Loucy (cell line): ENCODE results near the gene CWH43.

Experiments
- H2AFZ ChIP-seq: fragments of 200-600 bp; sonication (generic); 2 replicates; pipeline ENCODE4 v1.6.0; 2016; ENCODE audit warnings: antibody characterized with exemption, mild to moderate bottlenecking, low read length, moderate library complexity
- H3F3A ChIP-seq: fragments of 200-600 bp; 2 replicates; pipeline ENCODE4 v1.6.0; 2016; ENCODE audit warnings: antibody characterized with exemption, low read depth, mild to moderate bottlenecking
- H3K27me3 ChIP-seq: fragments of 200-600 bp; sonication (generic); 2 replicates; pipeline ENCODE4 v1.6.1; 2014; ENCODE audit warnings: low read length, mild to moderate bottlenecking; ENCODE audit not compliant: insufficient read depth, poor library complexity, severe bottlenecking
- H3K36me3 ChIP-seq: fragments of 200-600 bp; sonication (generic); 2 replicates; pipeline ENCODE4 v1.6.1; 2016; ENCODE audit warnings: low read length; ENCODE audit not compliant: insufficient read depth
- H3K4me1 ChIP-seq: fragments of 200-600 bp; sonication (generic); 2 replicates; pipeline ENCODE4 v1.5.1; 2014; ENCODE audit warnings: low read length, mild to moderate bottlenecking; ENCODE audit not compliant: insufficient read depth, poor library complexity, severe bottlenecking
- H3K4me2 ChIP-seq: fragments of 200-600 bp; sonication (generic); 2 replicates; pipeline ENCODE4 v1.6.0; 2014; ENCODE audit warnings: antibody characterized with exemption, low read length, low read depth, mild to moderate bottlenecking; ENCODE audit not compliant: poor library complexity, severe bottlenecking
- H3K4me3 ChIP-seq: fragments of 200-600 bp; sonication (generic); 2 replicates; pipeline ENCODE4 v1.5.1; 2014; ENCODE audit warnings: low read length, mild to moderate bottlenecking, mixed read lengths; ENCODE audit not compliant: poor library complexity, severe bottlenecking
- H3K79me2 ChIP-seq: fragments of 200-600 bp; sonication (generic); 2 replicates; pipeline ENCODE4 v1.6.1; 2014; ENCODE audit warnings: low read length; ENCODE audit not compliant: insufficient read depth
- H3K9ac ChIP-seq: fragments of 200-600 bp; sonication (generic); 2 replicates; pipeline ENCODE4 v1.6.0; 2014; ENCODE audit warnings: mild to moderate bottlenecking, low read depth, low read length, moderate library complexity; ENCODE audit not compliant: poor library complexity, severe bottlenecking
- H3K9me2 ChIP-seq: fragments of 200-600 bp; sonication (generic); replicated peaks from 2 replicates; pipeline ENCODE4 v1.6.1; 2016; ENCODE audit warnings: low read depth, low read length, mixed read lengths
- H3K9me3 ChIP-seq: fragments of 200-600 bp; sonication (generic); 2 replicates; pipeline ENCODE4 v1.6.1; 2014; ENCODE audit warnings: mild to moderate bottlenecking, antibody characterized with exemption, low read length, low read depth; ENCODE audit not compliant: insufficient read depth
- H4K20me1 ChIP-seq: fragments of 200-600 bp; sonication (generic); 2 replicates; pipeline ENCODE4 v1.6.0; 2014; ENCODE audit warnings: antibody characterized with exemption, low read length, mild to moderate bottlenecking; ENCODE audit not compliant: insufficient read depth, poor library complexity, severe bottlenecking
- CTCF ChIP-seq: fragments of 200-600 bp; sonication (generic); conservative IDR thresholded peaks from 2 replicates; pipeline ENCODE4 v1.5.1; 2014; ENCODE audit warnings: mild to moderate bottlenecking, antibody characterized with exemption, low read length
- EZH2phosphoT487 ChIP-seq: fragments of 200-600 bp; IDR thresholded peaks from 2 replicates; pipeline ENCODE4 v1.6.1; 2018; ENCODE audit warnings: antibody characterized with exemption, mild to moderate bottlenecking, moderate library complexity, borderline replicate concordance

CWH43 gene

DNA sequence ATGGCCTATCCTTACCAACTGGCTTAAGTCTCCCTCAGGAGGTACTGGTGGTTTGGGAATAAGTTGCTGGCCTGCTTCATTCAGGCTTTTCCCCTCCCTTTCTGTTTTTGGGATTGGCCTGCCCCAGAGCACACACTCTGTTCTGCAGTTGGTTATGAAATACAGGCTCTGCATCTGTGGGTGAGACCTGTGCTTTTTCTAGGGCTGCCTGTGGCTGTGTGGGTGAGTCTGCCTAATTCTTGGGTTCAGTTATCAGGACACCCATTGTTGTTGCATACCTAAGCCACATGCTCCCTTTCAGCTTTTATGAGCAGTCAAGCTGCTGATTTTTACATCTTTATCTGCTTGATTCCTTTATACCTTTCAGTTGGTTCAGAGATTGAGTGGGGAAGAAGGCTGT is 19.0 kb upstream of the CWH43 start:
- H3K27me3 ChIP-seq, result no peaks in the 10 kb centered on the region
- H3F3A ChIP-seq, result no peaks in the 10 kb centered on the region
- no peaks in the 10 kb centered on the region for H3K79me2 ChIP-seq
- TF ChIP-seq CTCF (no peak), EZH2phosphoT487 (no peak)
- no peak overlapping the region for H3K4me3 ChIP-seq
- H2AFZ ChIP-seq, result no peak overlapping the region
- H3K9ac ChIP-seq, result no peak overlapping the region
- no peaks in the 10 kb centered on the region for H4K20me1 ChIP-seq
- no peak overlapping the region for H3K4me2 ChIP-seq
- peaks cover 4% of the 10 kb centered on the region for H3K4me1 ChIP-seq
- no peaks in the 10 kb centered on the region for H3K9me2 ChIP-seq
- no peaks in the 10 kb centered on the region for H3K36me3 ChIP-seq
- H3K9me3 ChIP-seq, result no peaks in the 10 kb centered on the region

- H3K9me2 ChIP-seq, result no peaks in the 10 kb centered on the region
- H3K36me3 ChIP-seq, result no peaks in the 10 kb centered on the region
- H3K79me2 ChIP-seq, result no peaks in the 10 kb centered on the region
- no peak overlapping the region for H3K4me3 ChIP-seq
- no peak for TF ChIP-seq CTCF
- TF ChIP-seq EZH2phosphoT487, result no peak
- no peaks in the 10 kb centered on the region for H3K27me3 ChIP-seq
- no peaks in the 10 kb centered on the region for H3F3A ChIP-seq
- H3K4me1 ChIP-seq, result peaks cover 4% of the 10 kb centered on the region
- H3K4me2 ChIP-seq, result no peak overlapping the region
- H4K20me1 ChIP-seq, result no peaks in the 10 kb centered on the region
- no peak overlapping the region for H3K9ac ChIP-seq
- no peak overlapping the region for H2AFZ ChIP-seq
- no peaks in the 10 kb centered on the region for H3K9me3 ChIP-seq
Measured at GRCh38 chr4:48967631-48968030, 18.4 kb upstream of the CWH43 start.

- H3K36me3 ChIP-seq, result no peaks in the 10 kb centered on the region
- H4K20me1 ChIP-seq, result no peaks in the 10 kb centered on the region
- H3K9ac ChIP-seq, result no peak overlapping the region
- no peaks in the 10 kb centered on the region for H3K9me2 ChIP-seq
- H3K27me3 ChIP-seq, result no peaks in the 10 kb centered on the region
- no peak overlapping the region for H3K4me3 ChIP-seq
- peaks cover 4% of the 10 kb centered on the region for H3K4me1 ChIP-seq
- H3F3A ChIP-seq, result no peaks in the 10 kb centered on the region
- no peaks in the 10 kb centered on the region for H3K9me3 ChIP-seq
- no peak overlapping the region for H3K4me2 ChIP-seq
- no peak overlapping the region for H2AFZ ChIP-seq
- no peaks in the 10 kb centered on the region for H3K79me2 ChIP-seq
- TF ChIP-seq CTCF (no peak), EZH2phosphoT487 (no peak)
Measured at GRCh38 chr4:48968814-48969213, 17.3 kb upstream of the CWH43 start.
